ENCODE results near the gene ACTRT2. TPM values are rescaled to one million over a fixed set of nuclear protein-coding genes. Genes with fewer than 3 reads are reported as not detected.

ACTRT2 gene
- total and polyA plus RNA-seq, 10 of the 15 experiments (the other 5 are each of a cell fraction or from before 2014, with no cell fraction given), result not detected

- WGBS (ENCODE audit: insufficient coverage, insufficient replicate concordance, low lambda C conversion rate, missing lambda C conversion rate), result 13% methylated on average over 5 of the region's 5 CpGs
- no TSS peak for BruUV-seq (replicated peaks)
- H3K4me3 ChIP-seq, result no peak overlapping the region
- H3K9me3 ChIP-seq (replicated peaks; ENCODE audit: control insufficient read depth, insufficient read depth, low read length), result no peaks in the 10 kb centered on the region
- TF ChIP-seq BCL3 (IDR thresholded peaks at IDR 0.05; ENCODE audit: borderline replicate concordance, insufficient read depth, low read depth, low read length, poor library complexity, severe bottlenecking) (no peak), ZBTB40 (IDR thresholded peaks at IDR 0.05; ENCODE audit: borderline replicate concordance) (no peak), MYC (IDR thresholded peaks at IDR 0.05; ENCODE audit: insufficient read depth, insufficient read length, insufficient replicate concordance, low read length, severe bottlenecking) (no peak), CREB1 (IDR thresholded peaks at IDR 0.05; ENCODE audit: low read depth) (no peak), IKZF1 (conservative IDR thresholded peaks at IDR 0.05) (no peak), RB1 (IDR thresholded peaks at IDR 0.05; ENCODE audit: borderline replicate concordance) (no peak), USF1 (IDR thresholded peaks at IDR 0.05; ENCODE audit: borderline replicate concordance, extremely low read length, insufficient read depth, low read depth, low read length) (no peak)
- intact Hi-C loops (cut with micrococcal nuclease; ENCODE audit: unreplicated experiment) (no loop called here), in situ Hi-C loops (cut with MboI) (no loop called here)
- DNase-seq (ENCODE audit: low read depth, low spot score) (no peak), FAIRE-seq (no peak), ATAC-seq (no peak)
- no peak overlapping the region for H3K27ac ChIP-seq (ENCODE audit: control insufficient read depth, insufficient read depth)
- no peaks in the 10 kb centered on the region for H3K27me3 ChIP-seq (replicated peaks in 1 of 2; ENCODE audit: control insufficient read depth in 2 of 2, insufficient read depth in 2 of 2, low read length in 1 of 2)
- H3K4me1 ChIP-seq (ENCODE audit: control insufficient read depth, insufficient read depth, low read length), result no peaks in the 10 kb centered on the region
- H4K20me1 ChIP-seq (ENCODE audit: control insufficient read depth, insufficient read depth), result no peaks in the 10 kb centered on the region
- no peaks in the 10 kb centered on the region for H3K79me2 ChIP-seq (ENCODE audit: control insufficient read depth, insufficient read depth, low read length)
- H3K9ac ChIP-seq (ENCODE audit: control insufficient read depth, insufficient read depth, low read length), result no peak overlapping the region
- CTCF ChIA-PET, result interaction anchor here (0.7 kb wide), 1 partner anchor 178 kb away, joined by 3 read pairs; no protein-coding TSS in a partner anchor
- RAD21 ChIA-PET (ENCODE audit: unreplicated experiment), result no interaction called here
- SMC1A ChIA-PET (ENCODE audit: uncharacterized antibody, unreplicated experiment), result no interaction called here
- H2AFZ ChIP-seq (ENCODE audit: control insufficient read depth, low read depth, low read length), result no peak overlapping the region
- no peaks in the 10 kb centered on the region for H3K36me3 ChIP-seq (ENCODE audit: control insufficient read depth in 2 of 2, insufficient read depth in 2 of 2, low read length in 1 of 2)
- POLR2A ChIA-PET, result no interaction called here
- H3K4me2 ChIP-seq (ENCODE audit: control insufficient read depth, insufficient read depth), result no peak overlapping the region
Measured at GRCh38 chr1:3015744-3016143, 5.5 kb upstream of the ACTRT2 start.

Measured in GM12878 (cell line).